Activated CD4-positive, CD25-positive, alpha-beta regulatory T cell treated with anti-CD3 and anti-CD28 coated beads, Interleukin-2, amount 50 U/mL, for 16 hours (primary cell): ENCODE measurements around the gene HEATR5A.

Experiments used
- DNase-seq: peaks from one replicate; pipeline ENCODE4 v3.0.0-alpha.2; 2020; ENCODE audit warnings: low read depth, low spot score

HEATR5A gene

GRCh38 chr14:31426663-31427062 lies 6.3 kb upstream of the HEATR5A start:
- DNase-seq = no peak

- no peak for DNase-seq
Observed at GRCh38 chr14:31425905-31426304, 5.6 kb upstream of the HEATR5A start.

- no peak for DNase-seq
Observed at GRCh38 chr14:31421200-31421599, 850 bp upstream of the HEATR5A start.

- no peak for DNase-seq
Observed at GRCh38 chr14:31419967-31420318, 407 bp downstream of the HEATR5A start.

- DNase-seq = no peak
Observed at GRCh38 chr14:31419179-31419966, 977 bp downstream of the HEATR5A start.

- DNase-seq = no peak
Observed at GRCh38 chr14:31418440-31418839, 1.9 kb downstream of the HEATR5A start.

GRCh38 chr14:31414190-31414833 lies 6.0 kb downstream of the HEATR5A start:
- DNase-seq = no peak

- DNase-seq = no peak
Observed at GRCh38 chr14:31411218-31411727, 9.1 kb downstream of the HEATR5A start.

GRCh38 chr14:31410048-31410650 lies 10.2 kb downstream of the HEATR5A start:
- no peak for DNase-seq

- DNase-seq = no peak
Observed at GRCh38 chr14:31408421-31408820, 11.9 kb downstream of the HEATR5A start.

- DNase-seq = no peak
Observed at GRCh38 chr14:31405599-31406232, 14.6 kb downstream of the HEATR5A start.

GRCh38 chr14:31405106-31405505 lies 15.2 kb downstream of the HEATR5A start:
- no peak for DNase-seq

GRCh38 chr14:31403707-31404106 lies 16.6 kb downstream of the HEATR5A start:
- DNase-seq = no peak

- no peak for DNase-seq
Observed at GRCh38 chr14:31402764-31403439, 17.4 kb downstream of the HEATR5A start.

GRCh38 chr14:31401369-31401932 lies 18.9 kb downstream of the HEATR5A start:
- no peak for DNase-seq

GRCh38 chr14:31400031-31400638 lies 20.2 kb downstream of the HEATR5A start:
- no peak for DNase-seq

GRCh38 chr14:31395572-31396205 lies 24.7 kb downstream of the HEATR5A start:
- no peak for DNase-seq

GRCh38 chr14:31395119-31395518 lies 25.2 kb downstream of the HEATR5A start:
- DNase-seq = no peak

- DNase-seq = no peak
Observed at GRCh38 chr14:31391977-31392503, 28.3 kb downstream of the HEATR5A start.

GRCh38 chr14:31391473-31391872 lies 28.9 kb downstream of the HEATR5A start:
- no peak for DNase-seq
